GM21526 (cell line): Measurements from ENCODE around the gene C11orf58.

Experiments
- ATAC-seq: cut with Tn5 transposase; IDR thresholded peaks from one replicate; pipeline ENCODE4 v1.9.1; 2021; ENCODE audit warnings: moderate library complexity; ENCODE audit not compliant: unreplicated experiment, low FRiP score

C11orf58 gene

GRCh38 chr11:16738193-16738946, at the start of gene C11orf58:
TSS of gene C11orf58 (plus strand) at chr11:16738647. CDS start at chr11:16738779, 132 bp downstream.
- ATAC-seq, result peak; percentile 98

GRCh38 chr11:16690086-16690485, 48.4 kb upstream of the C11orf58 start:
- no peak for ATAC-seq

- no peak for ATAC-seq
Measured at GRCh38 chr11:16703795-16704194, 34.7 kb upstream of the C11orf58 start.

GRCh38 chr11:16713594-16713993, 24.9 kb upstream of the C11orf58 start:
- no peak for ATAC-seq

- ATAC-seq, result no peak
Measured at GRCh38 chr11:16722581-16723344, 15.7 kb upstream of the C11orf58 start.

- ATAC-seq, result no peak
Measured at GRCh38 chr11:16727806-16728205, 10.6 kb upstream of the C11orf58 start.

- ATAC-seq, result peak; percentile 8
Measured at GRCh38 chr11:16737818-16738192, 642 bp upstream of the C11orf58 start.

GRCh38 chr11:16738947-16739815, 734 bp downstream of the C11orf58 start:
- peak; percentile 1 for ATAC-seq

GRCh38 chr11:16741473-16741872, 3.0 kb downstream of the C11orf58 start:
- no peak for ATAC-seq

- no peak for ATAC-seq
Measured at GRCh38 chr11:16743478-16743877, 5.0 kb downstream of the C11orf58 start.

GRCh38 chr11:16744128-16744725, 5.8 kb downstream of the C11orf58 start:
- no peak for ATAC-seq

- ATAC-seq, result no peak
Measured at GRCh38 chr11:16745950-16746605, 7.6 kb downstream of the C11orf58 start.

- no peak for ATAC-seq
Measured at GRCh38 chr11:16749092-16749491, 10.6 kb downstream of the C11orf58 start.

GRCh38 chr11:16749666-16750065, 11.2 kb downstream of the C11orf58 start:
- no peak for ATAC-seq

- ATAC-seq, result no peak
Measured at GRCh38 chr11:16750417-16750816, 12.0 kb downstream of the C11orf58 start.

- ATAC-seq, result no peak
Measured at GRCh38 chr11:16758382-16759024, 20.1 kb downstream of the C11orf58 start.

- no peak for ATAC-seq
Measured at GRCh38 chr11:16759857-16760508, 21.5 kb downstream of the C11orf58 start.

- ATAC-seq, result no peak
Measured at GRCh38 chr11:16763746-16764145, 25.3 kb downstream of the C11orf58 start.

GRCh38 chr11:16764888-16765287, 26.4 kb downstream of the C11orf58 start:
- ATAC-seq, result no peak
